HG03060 (cell line): ENCODE measurements around the gene SLFN5.
"Not testable (repeated sequence)": the region's sequence is repeated elsewhere in the genome, so short reads cannot be mapped to it uniquely, and the experiment has no call there.

ENCODE experiments used
- ATAC-seq: cut with Tn5 transposase; IDR thresholded peaks from one replicate; pipeline ENCODE4 v1.9.1; 2021; ENCODE audit warnings: low read depth, moderate number of reproducible peaks; ENCODE audit not compliant: unreplicated experiment

SLFN5 gene

DNA sequence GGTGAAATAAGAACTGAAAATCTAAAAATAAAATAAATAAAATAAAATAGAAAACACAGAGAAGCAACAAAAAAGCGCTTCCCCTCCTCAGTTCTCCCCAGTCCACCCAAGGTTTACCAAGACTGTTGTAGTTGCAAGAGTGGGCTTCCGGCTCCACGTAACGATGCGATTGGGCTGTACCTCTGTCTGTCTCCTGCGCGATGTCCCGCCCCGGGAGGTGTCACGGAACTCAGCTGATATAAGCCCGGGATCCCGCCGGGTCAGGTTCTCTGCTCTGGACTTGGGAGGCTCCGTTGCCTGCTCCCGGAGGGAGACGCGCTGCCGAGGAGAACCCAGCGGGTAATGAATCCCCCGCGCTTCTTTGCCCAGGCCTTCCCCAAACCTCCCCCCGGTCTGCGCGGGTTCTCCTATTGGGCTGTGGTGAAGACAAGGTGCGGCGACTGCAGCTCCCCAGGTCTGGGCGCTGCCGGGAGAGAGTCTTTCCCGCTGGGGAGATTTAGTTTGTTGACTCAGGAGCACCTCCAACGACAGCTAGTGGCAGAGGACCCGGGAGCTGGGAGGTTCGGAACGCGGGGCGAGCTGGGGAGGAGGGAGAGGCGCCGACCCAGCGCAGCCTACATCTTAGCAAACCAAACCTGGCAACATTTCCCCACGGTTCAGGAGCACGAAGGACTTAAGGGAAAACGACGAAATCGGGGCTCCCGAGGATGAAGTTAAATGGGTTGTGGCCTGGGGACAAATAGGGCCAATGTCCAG, at the start of gene SLFN5:
TSS of gene SLFN5 (plus strand) at position 268 of the 756 bp plus-strand sequence. CDS start 15,619 bp downstream, outside the sequence.
- peak; percentile 40 for ATAC-seq

DNA sequence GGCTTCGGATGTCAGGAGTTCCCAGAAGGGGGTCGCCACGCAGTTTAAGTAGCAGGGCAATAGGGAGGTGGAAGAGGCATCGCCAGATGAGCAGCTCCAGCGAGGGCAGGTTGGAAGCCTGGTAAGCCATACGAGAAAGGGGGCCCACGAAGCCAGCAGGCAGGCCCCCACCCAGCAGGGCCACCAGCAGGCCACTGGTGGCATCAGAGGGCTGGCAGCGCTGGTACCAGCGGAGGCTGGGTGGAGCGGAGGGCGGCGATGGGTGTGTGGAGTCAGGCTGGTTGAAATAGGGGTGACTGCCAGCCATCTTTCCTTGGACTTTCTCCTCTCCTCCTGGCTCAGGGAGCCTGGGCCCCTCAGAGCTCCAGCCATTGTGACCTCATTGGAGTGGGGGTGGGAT, 48.9 kb upstream of the SLFN5 start, which contains the start of gene SLC35G3:
TSS of gene SLC35G3 (minus strand) at position 393 of the 400 bp plus-strand sequence. CDS start at position 307, 86 bp downstream.
- ATAC-seq: not testable (repeated sequence)

DNA sequence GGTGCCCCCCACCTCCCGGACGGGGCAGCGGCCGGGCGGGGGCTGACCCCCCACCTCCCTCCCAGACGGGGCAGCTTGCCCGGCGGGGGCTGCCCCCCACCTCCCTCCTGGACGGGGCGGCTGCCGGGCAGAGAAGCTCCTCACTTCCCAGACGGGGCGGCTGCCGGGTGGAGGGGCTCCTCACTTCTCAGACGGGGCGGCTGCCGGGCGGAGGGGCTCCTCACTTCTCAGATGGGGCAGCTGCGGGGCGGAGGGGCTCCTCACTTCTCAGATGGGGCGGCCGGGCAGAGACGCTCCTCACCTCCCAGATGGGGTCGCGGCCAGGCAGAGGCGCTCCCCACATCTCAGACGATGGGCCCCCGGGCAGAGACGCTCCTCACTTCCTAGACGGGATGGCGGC, 47.8 kb upstream of the SLFN5 start:
- not testable (repeated sequence) for ATAC-seq

DNA sequence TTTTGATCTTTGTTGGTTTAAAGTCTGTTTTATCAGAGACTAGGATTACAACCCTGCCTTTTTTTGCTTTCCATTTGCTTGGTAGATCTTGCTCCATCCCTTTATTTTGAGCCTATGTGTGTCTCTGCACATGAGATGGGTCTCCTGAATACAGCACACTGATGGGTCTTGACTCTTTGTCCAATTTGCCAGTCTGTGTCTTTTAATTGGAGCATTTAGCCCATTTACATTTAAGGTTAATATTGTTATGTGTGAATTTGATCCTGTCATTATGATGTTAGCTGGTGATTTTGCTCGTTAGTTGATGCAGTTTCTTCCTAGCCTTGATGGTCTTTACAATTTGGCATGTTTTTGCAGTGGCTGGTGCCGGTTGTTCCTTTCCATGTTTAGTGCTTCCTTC, 40.3 kb upstream of the SLFN5 start:
- not testable (repeated sequence) for ATAC-seq

DNA sequence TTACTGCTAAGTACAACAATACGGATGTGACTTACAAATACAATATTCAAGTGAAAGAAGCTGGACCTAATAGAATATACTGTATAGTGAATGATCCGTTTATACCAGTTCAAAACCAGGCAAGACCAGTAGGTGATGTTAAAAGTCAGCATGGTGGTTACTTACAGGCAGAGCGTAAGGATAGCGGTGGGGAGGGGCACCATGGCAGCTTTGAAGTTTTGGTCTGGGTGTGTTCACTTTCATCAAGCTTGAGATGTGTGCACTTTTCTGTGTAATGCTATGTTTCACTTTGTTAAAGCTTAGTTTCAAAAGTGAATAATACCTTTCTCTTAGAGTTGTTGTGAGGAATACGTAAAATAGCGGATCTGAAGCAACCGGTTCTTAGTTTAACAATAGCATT, 32.1 kb upstream of the SLFN5 start:
- ATAC-seq: no peak

DNA sequence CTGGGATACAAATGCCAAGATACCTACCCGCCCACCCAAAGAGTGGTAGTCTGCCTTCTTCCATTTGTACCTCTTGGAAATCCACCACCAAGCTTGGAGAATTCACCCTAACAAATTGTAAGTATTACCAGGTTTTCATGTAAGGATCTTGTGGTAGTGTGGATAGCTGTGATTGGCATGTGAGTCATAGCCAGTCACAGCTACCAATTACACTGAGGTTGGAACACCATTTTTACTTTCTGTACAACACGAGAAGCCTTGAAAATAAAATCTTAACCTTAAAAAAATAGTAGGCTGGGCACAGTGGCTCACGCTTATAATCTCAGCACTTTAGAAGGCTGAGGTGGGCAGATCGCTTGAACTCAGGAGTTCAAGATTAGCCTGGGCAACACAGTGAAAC, 30.2 kb upstream of the SLFN5 start:
- ATAC-seq: no peak

DNA sequence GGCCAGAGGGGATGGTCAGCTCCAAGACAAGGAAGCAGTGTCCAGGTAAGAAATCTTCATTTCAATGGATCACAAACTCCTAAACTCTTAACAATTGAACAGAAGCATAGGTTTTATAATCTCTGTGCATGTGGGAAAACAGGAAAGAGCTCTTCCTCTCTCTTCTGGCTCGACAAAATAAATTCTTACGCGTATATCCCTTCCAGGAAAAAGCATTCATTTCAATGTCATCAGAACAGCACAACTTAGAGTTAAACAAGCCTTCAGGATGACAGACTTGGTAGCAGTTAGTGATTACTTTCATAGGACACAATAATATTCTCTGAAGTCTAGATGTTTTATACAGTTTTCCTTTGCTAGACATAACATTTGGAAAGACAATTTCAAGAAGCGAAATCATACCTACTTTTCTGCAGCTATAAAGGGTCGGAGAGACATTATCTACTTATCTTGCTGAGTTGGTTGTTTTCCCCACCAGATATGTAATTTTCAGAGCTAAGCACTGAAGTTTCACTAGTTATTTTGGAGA, 29.4 kb upstream of the SLFN5 start:
- ATAC-seq: no peak

DNA sequence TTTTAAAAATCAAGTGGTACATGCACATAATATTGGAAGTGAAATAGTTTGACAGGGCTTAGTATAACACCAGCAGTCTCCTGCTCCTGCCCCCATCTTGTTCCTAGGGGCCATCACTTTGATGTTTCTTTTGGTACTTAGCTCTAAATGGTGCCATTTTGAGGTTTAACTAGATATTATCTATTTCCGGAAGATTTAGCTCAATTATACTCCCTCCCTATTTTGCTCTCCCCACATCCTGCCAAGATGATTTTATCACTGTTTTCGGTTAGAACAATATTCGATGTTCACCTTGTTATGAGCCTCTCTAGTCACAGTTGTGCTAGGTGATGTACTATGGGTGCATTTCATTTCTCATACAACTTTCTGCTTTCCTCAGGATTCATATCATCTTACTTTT, 28.7 kb upstream of the SLFN5 start:
- ATAC-seq: no peak

DNA sequence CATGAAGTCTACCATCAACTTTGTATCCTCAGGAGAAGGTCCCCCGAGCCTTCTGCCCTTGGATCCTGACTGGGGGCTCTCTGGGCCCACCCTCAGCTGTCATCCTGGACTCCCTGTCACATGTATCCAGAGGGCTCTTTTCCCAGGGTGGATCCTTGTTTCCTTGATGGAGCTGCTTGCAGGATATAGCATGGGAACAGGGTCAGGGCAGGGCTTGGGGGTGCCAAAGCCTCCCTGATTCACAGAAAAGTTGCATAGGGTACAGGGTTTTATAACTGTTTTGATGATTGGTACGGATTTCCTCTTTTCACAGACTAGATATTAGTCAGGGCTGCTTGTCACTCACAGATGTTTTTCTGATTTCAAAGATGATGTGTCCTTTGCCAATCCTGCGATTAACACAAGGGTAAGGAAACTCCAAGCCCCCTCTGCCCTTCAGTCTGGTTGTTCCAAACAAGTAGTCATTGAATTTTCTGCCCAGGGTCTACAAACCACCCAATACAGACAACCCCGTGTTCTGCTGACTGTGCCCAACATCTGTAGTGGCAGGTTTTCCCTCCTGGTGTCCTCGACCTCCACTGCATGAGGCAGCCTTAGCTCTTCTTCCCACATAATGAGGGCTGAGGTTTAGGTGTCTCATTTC, 28.1 kb upstream of the SLFN5 start:
- no peak for ATAC-seq

DNA sequence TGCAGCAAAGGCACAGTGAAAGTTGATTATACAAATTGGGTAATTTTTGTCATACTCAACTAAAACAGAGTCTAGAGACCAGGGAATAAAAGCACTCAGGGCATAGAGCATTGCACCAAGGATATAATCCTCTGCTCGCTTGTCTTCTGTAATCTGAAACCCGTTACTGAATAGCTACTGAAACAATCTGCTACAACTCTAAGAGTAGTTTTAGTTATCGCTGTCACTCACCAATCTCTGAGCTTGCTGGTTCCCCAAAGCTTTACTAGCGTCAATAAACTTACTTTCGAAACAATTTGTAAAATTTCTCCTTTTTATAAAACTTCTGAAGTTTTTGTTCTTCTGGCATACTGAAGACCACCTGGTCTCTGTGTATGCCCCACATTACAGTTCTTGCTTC, 25.8 kb upstream of the SLFN5 start:
- ATAC-seq: no peak

DNA sequence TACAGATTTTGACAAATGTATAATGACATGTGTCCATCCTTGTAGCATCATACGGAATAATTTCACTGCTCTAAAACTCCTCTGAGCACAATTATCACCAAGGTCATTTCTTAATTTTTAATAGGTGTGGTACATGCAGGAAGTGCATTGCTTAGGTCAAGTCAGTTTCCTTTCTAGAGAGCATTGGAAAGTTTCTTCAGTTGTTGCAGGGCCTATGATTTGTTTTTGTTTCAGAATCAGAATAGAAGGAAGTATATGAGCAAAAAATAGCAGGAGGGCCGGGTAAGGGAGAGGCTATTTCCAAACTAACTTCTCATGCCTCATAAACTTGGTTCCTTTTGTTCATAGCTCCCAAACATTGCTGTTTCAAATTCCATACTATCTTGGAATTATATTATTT, 24.0 kb upstream of the SLFN5 start:
- no peak for ATAC-seq

DNA sequence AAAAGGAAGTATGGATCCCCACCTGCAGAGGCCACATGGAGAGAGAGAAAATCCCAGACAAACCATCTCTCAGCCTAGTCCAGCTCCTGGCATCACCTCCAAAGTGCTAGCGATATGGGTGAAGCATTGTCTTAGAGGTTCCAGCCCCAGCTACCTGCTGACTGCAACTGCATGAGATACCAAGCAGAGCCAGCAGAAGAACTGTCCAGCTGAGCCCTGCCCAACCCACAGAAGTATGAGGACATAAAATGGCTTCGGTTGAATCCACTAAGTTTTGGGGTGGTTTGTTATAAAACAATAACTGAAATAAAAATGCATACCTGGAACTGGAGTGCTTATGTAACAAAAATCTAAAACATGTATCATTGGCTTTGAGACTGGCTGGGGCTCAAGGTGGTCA, 20.4 kb upstream of the SLFN5 start:
- ATAC-seq: no peak

DNA sequence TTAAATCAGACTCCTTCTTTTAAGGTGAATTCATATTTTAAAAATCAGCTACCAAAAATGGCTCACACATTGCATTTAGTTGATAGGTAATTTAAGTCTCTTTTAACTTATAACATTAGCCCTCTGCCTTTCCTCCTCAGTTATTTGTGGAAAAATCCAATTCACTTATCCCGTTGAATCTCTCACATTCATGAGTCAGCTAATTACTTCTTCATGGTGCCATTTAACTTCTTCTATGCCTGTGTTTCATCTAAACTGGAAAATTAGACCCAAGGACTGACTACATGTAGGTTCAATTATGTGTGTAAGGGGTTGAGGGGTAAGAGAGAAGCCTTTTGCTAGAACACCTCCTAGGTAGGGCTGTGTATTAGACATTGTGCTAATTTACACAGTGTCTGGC, 18.4 kb upstream of the SLFN5 start:
- no peak for ATAC-seq

DNA sequence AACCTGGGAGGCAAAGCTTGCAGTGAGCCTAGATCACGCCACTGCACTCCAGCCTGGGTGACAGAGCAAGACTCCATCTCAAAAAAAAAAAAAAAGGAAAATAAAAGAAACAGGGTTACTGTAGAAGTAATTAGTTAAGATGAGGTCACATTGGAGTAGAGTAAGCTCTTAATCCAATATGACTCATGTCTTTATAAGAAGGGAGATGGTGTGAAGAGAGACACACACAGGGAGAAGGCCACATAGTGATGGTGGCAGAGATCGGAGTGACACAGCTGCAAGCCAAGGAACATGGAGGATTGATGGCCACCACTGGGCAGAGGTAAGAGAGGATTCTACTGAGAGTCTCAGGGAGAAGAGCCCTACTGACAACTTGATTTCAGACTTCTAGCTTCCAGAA, 15.3 kb upstream of the SLFN5 start:
- ATAC-seq: no peak

DNA sequence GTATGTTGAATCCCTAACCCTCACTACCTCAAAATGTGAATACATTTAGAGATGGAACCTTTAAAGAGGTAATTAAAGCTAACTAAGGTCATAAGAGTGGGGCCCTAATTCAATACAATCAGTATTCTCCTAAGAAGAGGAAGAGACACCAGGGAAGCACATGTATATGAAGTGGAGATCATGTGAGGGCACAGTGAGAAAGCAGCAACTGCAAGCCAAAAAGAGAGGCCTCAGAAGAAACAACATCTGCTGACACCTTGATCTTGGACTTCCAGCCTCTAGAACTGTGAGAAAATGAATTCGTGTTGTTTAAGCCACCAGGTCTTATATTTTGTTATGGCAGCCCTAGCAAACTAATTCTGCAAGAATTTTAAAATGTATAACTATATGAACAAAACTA, 13.2 kb upstream of the SLFN5 start:
- ATAC-seq: no peak

DNA sequence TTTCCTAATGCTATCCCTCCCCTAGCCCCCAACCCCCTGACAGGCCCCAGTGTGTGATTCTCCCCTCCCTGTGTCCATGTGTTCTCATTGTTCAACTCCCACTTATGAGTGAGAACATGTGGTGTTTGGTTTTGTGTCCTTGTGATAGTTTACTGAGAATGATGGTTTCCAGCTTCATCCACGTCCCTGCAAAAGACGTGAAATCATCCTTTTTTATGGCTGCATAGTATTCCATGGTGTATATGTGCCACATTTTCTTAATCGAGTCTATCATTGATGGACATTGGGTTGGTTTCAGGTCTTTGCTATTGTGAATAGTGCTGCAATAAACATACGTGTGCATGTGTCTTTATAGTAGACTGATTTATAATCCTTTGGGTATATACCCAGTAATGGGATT, 8.6 kb upstream of the SLFN5 start:
- ATAC-seq: not testable (repeated sequence)

DNA sequence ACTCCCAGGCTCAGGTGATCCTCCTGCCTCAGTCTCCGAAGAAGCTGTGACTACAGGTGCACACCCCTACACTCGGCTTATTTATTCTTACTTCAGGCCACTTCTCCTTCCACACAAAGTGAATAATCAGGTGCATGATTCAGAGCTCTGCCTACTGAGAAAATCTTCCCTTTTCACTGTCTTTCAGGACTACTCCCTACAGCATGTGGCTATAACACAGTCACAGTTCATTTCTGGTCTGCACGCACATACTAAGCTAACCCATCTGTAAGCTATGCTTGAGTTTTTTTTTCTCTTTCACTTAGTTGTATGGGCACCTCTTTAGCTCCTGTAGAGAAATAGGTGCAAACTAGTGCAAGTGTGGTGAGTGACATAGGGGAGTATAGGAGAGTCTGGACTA, 7.6 kb upstream of the SLFN5 start:
- no peak for ATAC-seq

DNA sequence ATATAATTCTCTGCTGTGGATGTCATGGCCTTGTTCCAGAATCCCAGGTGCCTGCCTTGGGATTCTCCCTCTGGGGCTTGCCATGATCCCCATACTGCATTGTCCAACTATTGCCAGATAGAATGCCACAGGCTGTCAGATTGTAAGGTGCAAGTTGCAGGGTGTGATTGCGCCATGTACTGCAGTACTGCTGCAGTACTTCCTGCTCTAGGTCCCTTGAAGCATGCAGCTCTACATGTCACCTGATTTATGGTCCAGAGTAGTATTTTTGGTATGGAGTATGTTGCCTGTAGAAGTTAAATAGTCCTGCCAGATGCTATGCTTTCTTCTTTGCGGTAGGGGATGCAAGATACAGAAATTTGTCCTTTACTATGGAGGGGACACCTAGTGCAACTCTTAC, 7.0 kb upstream of the SLFN5 start:
- ATAC-seq: no peak

DNA sequence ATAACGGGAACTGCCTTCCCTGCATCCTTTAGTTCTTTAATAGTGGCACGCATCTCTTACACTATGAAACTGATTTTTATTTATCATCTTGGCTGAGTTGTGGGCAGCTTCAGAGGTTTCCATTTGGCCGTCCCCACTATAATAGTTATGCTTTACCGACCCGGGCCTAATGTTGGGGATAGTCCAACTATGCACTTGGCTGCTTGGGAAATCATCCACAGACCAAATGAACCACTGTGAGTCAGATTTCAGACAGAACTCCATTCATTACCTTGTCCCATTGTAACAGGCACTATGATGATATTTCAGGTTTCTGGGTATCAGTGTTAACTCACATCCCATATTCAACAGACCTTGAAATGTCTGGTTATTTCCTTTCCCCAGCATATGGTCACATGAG, 6.1 kb upstream of the SLFN5 start:
- ATAC-seq: no peak

DNA sequence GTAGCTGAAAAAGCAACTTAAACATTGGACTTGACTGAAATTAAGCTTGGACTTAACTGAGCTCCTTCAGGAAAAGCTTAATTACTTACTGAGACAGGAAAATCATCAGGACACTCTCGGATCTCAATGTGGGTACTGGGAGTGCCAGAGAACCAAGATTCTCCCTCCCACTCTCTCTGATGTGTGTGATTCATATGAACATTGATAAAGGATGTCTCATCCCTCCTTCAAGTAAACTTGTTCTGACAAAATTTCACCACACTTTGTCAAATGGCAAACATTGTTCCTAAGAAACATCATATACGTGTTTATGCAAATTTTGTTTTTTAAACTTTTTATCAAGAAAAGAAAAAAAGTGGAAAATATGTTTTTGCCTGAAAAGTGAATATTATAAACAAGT, 4.1 kb upstream of the SLFN5 start:
- ATAC-seq: no peak

DNA sequence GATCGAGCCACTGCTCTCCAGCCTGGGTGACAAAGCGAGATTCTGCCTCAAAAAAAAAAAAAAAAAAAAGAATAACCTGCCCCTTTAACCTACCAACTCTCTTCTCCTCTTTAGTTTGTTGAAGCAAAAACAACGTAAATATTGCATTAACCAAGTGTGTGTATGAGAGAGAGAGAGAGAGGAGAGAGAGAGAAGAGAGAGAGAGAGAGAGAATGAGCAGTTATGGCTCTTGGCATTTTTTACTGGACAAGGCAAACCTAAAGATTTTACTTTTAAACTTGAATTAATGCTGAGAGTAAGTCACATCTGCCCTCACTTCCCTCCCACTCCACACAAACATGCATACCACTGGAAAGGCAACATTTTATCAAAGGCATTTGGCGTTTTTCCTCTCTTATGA, 3.0 kb upstream of the SLFN5 start:
- no peak for ATAC-seq

DNA sequence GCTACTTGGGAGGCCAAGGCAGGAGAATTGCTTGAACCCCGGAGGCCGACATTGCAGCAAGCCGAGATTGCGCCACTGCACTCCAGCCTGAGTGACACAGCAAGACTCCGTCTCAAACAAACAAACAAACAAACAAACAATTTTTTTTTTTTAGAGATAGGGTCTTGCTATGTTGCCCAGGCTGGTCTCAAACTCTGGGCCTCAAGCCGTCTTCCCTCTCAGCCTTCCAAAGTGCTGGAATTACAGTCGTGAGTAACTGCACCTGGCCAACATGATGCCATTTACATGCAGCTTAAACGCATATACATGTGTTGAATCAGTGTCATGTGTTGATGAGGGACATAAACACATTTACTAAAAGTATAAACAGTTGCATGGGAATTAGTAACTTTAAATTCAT, 2.0 kb upstream of the SLFN5 start:
- no peak for ATAC-seq
